HG02678 (cell line): ENCODE results near the gene DCDC2B.
"Not testable (repeated sequence)": the region's sequence is repeated elsewhere in the genome, so short reads cannot be mapped to it uniquely, and the experiment has no call there.

Experiments
- ATAC-seq: cut with Tn5 transposase; IDR thresholded peaks from one replicate; pipeline ENCODE4 v1.9.1; 2021; ENCODE audit warnings: mild to moderate bottlenecking, moderate library complexity; ENCODE audit not compliant: unreplicated experiment

DCDC2B gene

GRCh38 chr1:32255072-32256071, 46.5 kb downstream of the DCDC2B start:
- no peak for ATAC-seq

- ATAC-seq: no peak
Measured at GRCh38 chr1:32256473-32257226, 47.8 kb downstream of the DCDC2B start.

GRCh38 chr1:32257227-32257508, 48.3 kb downstream of the DCDC2B start:
- no peak for ATAC-seq

GRCh38 chr1:32263236-32263593, 54.3 kb downstream of the DCDC2B start:
- not testable (repeated sequence) for ATAC-seq

GRCh38 chr1:32263744-32264143, 54.9 kb downstream of the DCDC2B start:
- ATAC-seq: no peak
